ENCODE results near the gene RPS2. TPM values are rescaled to one million over a fixed set of nuclear protein-coding genes. Genes with fewer than 3 reads are reported as not detected.
"Not testable (repeated sequence)": the region's sequence is repeated elsewhere in the genome, so short reads cannot be mapped to it uniquely, and the experiment has no call there.

The RPS2 gene
- total and polyA plus RNA-seq, 5 experiments from 2014 or later, result 3,016 to 7,644 (median 6,506) TPM

GRCh38 chr16:1932050-1933028 is 32.3 kb downstream of the RPS2 start:
- no peak for ATAC-seq

GRCh38 chr16:1930338-1930720 is 34.3 kb downstream of the RPS2 start:
- H3K27ac Mint-ChIP-seq, result peak overlapping the region in 1 of 10 donors; percentile 11
- no peaks in the 10 kb centered on the region for H3K9me3 Mint-ChIP-seq
- H3K27me3 Mint-ChIP-seq, result no peaks in the 10 kb centered on the region
- peaks cover 0 to 6% (median 2%) of the 10 kb centered on the region in 4 donors for H3K4me1 Mint-ChIP-seq
- peak overlapping the region in 4 of 10 donors; percentile 26 to 67 (median 42) for H3K4me3 Mint-ChIP-seq
- ATAC-seq (no peak), DNase-seq (no peak)
- POLR2A ChIA-PET, result no interaction called here
- H3K36me3 Mint-ChIP-seq, result no peaks in the 10 kb centered on the region

More at GRCh38 chr16:1932050-1933028, 32.3 kb downstream of the RPS2 start:
- Mint-ChIP-seq H3K27me3 (no peaks in the 10 kb centered on the region), H3K36me3 (peaks cover 0 to 2% (median 0%) of the 10 kb centered on the region in 3 donors), H3K4me1 (peaks cover 0 to 6% (median 2%) of the 10 kb centered on the region in 4 donors), H3K4me3 (no peak overlapping the region), H3K9me3 (no peaks in the 10 kb centered on the region), H3K27ac (no peak overlapping the region)
- no peak for DNase-seq
- POLR2A ChIA-PET, result interaction anchor here (0.5 kb wide), 1 partner anchor 459 kb away, joined by 3 read pairs; no protein-coding TSS in a partner anchor

DNA sequence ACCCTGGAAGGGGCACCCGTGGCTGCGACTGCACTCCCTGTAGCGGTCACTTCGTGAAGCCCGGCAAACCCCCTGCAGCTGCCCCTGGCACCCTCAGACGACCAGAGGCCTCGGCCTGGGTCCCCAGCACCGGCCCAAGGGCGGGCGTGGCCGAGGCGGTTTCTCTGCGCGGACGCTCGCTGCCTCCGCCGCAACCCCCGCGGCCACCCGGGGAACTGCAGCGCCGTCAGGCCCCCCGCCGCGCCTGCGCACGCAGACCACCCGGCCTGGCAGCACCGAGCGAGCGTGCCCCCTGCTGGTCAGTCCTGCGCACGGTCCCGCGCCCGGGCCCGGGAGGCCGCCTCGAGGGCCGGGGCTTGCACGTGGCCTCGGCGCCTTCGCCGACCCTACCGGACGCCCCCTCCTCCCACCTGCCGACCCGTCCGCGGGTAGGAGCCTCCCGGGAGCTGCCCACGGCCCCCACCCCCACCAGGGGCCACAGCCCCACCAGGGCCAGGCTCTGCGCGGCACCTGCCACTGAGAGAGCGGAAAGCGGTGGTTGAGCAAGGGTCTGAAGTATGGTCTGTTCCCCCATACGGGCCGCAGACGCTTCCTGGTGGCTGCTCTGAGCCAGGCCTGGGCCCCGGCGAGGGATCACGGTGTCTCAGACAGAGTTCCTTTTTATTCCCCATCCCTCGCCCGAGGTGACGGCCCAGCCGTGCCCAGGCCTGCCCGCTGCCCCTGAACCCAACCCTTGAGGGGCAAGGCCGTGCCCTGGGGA is 34.9 kb downstream of the RPS2 start:
- DNase-seq (peak; percentile 79 to 98 (median 93)), ATAC-seq (peak; percentile 97)
- peak overlapping the region in 1 of 10 donors; percentile 84 for H3K27ac Mint-ChIP-seq
- no peaks in the 10 kb centered on the region for H3K36me3 Mint-ChIP-seq
- POLR2A ChIA-PET, result interaction anchor here (0.7 to 1.5 kb wide), 5 partner anchors 14 to 437 kb away, joined by 3 to 7 read pairs (median 3); partner anchors contain the start of genes EME2, NUBP2, RPS2 and SPSB3
- H3K4me1 Mint-ChIP-seq, result peaks cover 0 to 6% (median 2%) of the 10 kb centered on the region in 4 donors
- no peaks in the 10 kb centered on the region for H3K9me3 Mint-ChIP-seq
- H3K4me3 Mint-ChIP-seq, result peak overlapping the region in 7 of 10 donors; percentile 45 to 76 (median 67)
- H3K27me3 Mint-ChIP-seq, result peaks cover 0 to 4% (median 1%) of the 10 kb centered on the region in 5 donors

DNA sequence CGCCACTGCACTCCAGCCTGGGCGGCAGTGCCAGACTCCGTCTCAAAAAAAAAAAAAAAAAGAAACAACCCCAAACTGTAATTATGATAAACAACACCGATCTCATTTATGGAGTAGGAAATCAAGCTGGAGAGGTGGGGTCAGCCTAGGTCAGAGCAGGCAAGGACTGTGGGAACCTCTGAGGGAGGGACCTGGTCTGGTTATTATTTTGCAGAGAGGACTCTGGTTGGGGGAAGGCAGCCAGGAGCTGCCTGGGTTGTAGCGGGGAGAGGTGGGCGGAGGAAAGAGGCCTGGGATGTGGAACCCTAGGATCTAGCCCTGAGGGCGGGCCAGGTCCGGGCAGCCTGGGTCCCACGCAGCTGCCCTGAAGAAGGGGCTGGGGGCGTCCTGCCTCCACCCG is 35.5 kb downstream of the RPS2 start:
- Mint-ChIP-seq H3K27ac (peak overlapping the region in 8 of 10 donors; percentile 53 to 88 (median 74)), H3K4me1 (peaks cover 0 to 6% (median 2%) of the 10 kb centered on the region in 4 donors), H3K4me3 (peak overlapping the region; percentile 67 to 89 (median 83)), H3K36me3 (no peaks in the 10 kb centered on the region), H3K27me3 (peaks cover 0 to 9% (median 4%) of the 10 kb centered on the region in 5 donors), H3K9me3 (no peaks in the 10 kb centered on the region)
- POLR2A ChIA-PET, result interaction anchor here (0.6 to 1.5 kb wide), 6 partner anchors 15 to 436 kb away, joined by 3 to 7 read pairs (median 3); partner anchors contain the start of genes EME2, NUBP2, RPS2 and SPSB3
- peak; percentile 29 to 38 for ATAC-seq
- DNase-seq, result peak in 2 of 10 donors; percentile 5 to 17

DNA sequence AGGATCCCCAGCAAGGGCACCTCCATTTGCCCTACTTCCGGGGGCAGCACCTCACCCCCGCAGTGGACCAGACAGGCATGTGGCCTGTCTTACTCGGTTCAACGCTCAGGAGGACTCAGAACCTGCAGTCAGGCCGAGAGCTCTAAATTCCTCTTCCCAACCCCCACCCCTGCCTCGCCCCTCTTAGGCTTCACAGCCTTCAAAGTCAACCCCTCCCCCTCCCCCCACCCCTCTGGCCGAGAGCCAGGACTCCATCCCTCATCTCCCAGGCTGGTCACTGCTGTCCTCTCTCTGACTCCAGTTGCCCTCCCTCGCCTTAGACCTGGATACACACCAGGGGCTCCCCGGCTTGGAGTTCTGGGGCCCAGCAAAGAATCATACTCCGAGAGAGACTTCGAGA is 38.4 kb downstream of the RPS2 start:
- POLR2A ChIA-PET, result no interaction called here
- Mint-ChIP-seq H3K27ac (no peak overlapping the region), H3K36me3 (peaks cover 0 to 1% (median 0%) of the 10 kb centered on the region in 3 donors), H3K27me3 (peaks cover 11 to 33% (median 18%) of the 10 kb centered on the region in 5 donors), H3K4me3 (no peak overlapping the region), H3K4me1 (peaks cover under 1 to 8% (median 4%) of the 10 kb centered on the region in 4 donors), H3K9me3 (peaks cover 0 to 3% (median 0%) of the 10 kb centered on the region in 9 donors)
- no peak for DNase-seq
- ATAC-seq, result no peak

DNA sequence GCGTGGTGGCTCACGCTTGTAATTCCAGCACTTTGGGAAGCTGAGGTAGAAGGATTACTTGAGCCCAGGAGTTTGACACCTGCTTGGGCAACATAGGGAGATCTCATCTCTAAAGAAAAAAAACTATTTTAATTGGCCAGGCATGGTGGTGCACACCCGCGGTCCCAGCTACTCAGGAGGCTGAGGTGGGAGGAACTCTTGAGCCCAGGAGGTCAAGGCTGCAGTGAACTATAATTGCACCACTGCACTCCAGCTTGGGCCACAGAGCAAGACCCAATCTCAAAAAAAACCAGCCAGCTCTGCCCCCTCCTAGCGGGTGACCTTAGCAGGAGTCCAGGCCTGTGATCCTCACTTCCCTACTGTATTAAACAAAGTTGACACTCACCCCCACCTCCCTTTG is 40.5 kb downstream of the RPS2 start:
- Mint-ChIP-seq H3K4me1 (peaks cover under 1 to 7% (median 6%) of the 10 kb centered on the region in 4 donors), H3K27me3 (peaks cover 18 to 47% (median 31%) of the 10 kb centered on the region in 5 donors), H3K27ac (no peak overlapping the region), H3K4me3 (no peak overlapping the region), H3K9me3 (peaks cover 0 to 3% (median 0%) of the 10 kb centered on the region in 9 donors), H3K36me3 (peaks cover 0 to 7% (median 0%) of the 10 kb centered on the region in 3 donors)
- ATAC-seq (no peak), DNase-seq (no peak)
- POLR2A ChIA-PET, result no interaction called here

DNA sequence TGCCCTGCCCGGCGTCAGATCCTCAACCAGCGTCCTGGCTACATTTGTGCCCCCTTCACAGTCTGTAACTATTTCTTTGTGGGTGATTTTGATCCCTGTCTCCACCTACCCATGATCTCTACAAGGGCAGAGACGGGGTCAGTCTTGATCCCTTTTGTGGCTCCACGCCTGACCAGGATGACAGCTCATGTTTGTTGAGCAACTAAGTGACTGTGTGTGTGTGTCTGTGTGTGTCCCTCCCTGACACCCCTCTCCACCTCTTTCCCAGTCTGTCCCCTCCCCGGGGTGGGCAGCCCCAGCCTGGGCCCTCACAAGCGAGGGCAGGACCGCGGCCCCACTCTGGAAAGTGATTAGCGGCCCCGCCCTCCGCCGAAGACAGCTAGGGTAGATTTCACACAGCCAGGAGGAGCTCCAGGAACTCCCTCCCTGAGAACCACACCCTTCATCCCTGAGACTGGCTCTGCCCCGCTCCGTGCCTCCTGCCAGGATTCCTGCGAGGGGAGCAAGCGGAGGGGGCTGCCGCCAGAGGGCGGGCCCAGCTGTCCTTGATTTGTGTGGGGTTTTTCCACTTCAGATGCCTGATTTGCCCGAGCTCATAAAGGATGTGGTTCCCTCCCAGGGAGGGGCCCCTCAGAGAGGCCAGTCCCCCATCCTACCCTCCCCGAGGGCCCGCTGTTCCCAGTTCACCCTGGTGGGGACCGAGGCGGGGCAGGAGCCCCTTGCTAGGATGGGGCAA is 41.2 kb downstream of the RPS2 start:
- Mint-ChIP-seq H3K27ac (no peak overlapping the region), H3K4me3 (no peak overlapping the region), H3K9me3 (peaks cover 0 to 3% (median 0%) of the 10 kb centered on the region in 9 donors), H3K4me1 (peaks cover 0 to 6% (median 5%) of the 10 kb centered on the region in 4 donors), H3K27me3 (peaks cover 18 to 51% (median 36%) of the 10 kb centered on the region in 5 donors), H3K36me3 (peaks cover 0 to 7% (median 0%) of the 10 kb centered on the region in 3 donors)
- ATAC-seq, result peak in 1 of 2 donors; percentile 36
- peak in 2 of 10 donors; percentile 15 to 22 for DNase-seq
- POLR2A ChIA-PET, result no interaction called here

DNA sequence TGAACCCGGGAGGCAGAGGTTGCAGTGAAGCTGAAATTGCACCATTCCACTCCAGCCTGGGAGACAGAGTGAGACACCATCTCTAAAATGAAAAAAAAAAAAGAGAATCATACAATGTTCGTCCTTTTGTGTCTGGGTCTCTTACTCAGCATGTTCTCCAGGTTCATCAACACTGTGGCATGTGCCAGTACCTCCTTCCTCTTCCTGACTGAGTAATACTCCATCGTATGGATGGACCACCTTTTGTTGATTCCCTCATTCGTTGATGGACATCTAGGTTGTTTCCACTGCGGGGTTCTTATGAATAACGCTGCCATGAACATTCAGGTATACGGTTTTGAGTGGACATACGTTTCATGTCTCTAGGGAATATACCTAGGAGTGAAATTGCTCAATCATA is 42.3 kb downstream of the RPS2 start:
- peaks cover 18 to 54% (median 36%) of the 10 kb centered on the region in 5 donors for H3K27me3 Mint-ChIP-seq
- POLR2A ChIA-PET, result no interaction called here
- H3K36me3 Mint-ChIP-seq, result peaks cover 0 to 7% (median 0%) of the 10 kb centered on the region in 3 donors
- H3K4me1 Mint-ChIP-seq, result peaks cover 0 to 6% (median 5%) of the 10 kb centered on the region in 4 donors
- no peak for DNase-seq
- no peak overlapping the region for H3K4me3 Mint-ChIP-seq
- H3K9me3 Mint-ChIP-seq, result peaks cover 0 to 3% (median 0%) of the 10 kb centered on the region in 9 donors
- ATAC-seq, result no peak
- no peak overlapping the region for H3K27ac Mint-ChIP-seq

GRCh38 chr16:1920727-1921171 is 43.9 kb downstream of the RPS2 start:
- peaks cover 0 to 7% (median 0%) of the 10 kb centered on the region in 3 donors for H3K36me3 Mint-ChIP-seq
- POLR2A ChIA-PET, result no interaction called here
- H3K27ac Mint-ChIP-seq, result no peak overlapping the region
- DNase-seq, result no peak
- peaks cover 0 to 3% (median 0%) of the 10 kb centered on the region in 9 donors for H3K9me3 Mint-ChIP-seq
- no peak overlapping the region for H3K4me3 Mint-ChIP-seq
- no peak for ATAC-seq
- H3K27me3 Mint-ChIP-seq, result peaks cover 19 to 70% (median 49%) of the 10 kb centered on the region in 5 donors
- peaks cover 0 to 6% (median 5%) of the 10 kb centered on the region in 4 donors for H3K4me1 Mint-ChIP-seq

- not testable (repeated sequence) for H3K36me3 Mint-ChIP-seq
- peaks cover 22 to 76% (median 53%) of the 10 kb centered on the region in 5 donors for H3K27me3 Mint-ChIP-seq
Measured at GRCh38 chr16:1920122-1920521, 44.5 kb downstream of the RPS2 start.

GRCh38 chr16:1919327-1919998 is 45.2 kb downstream of the RPS2 start:
- Mint-ChIP-seq H3K4me1 (peaks cover 0 to 6% (median 5%) of the 10 kb centered on the region in 4 donors), H3K27me3 (peaks cover 22 to 77% (median 51%) of the 10 kb centered on the region in 5 donors), H3K36me3 (peaks cover 0 to 7% (median 0%) of the 10 kb centered on the region in 3 donors), H3K9me3 (peaks cover 0 to 3% (median 0%) of the 10 kb centered on the region in 9 donors), H3K27ac (no peak overlapping the region), H3K4me3 (no peak overlapping the region)
- POLR2A ChIA-PET, result no interaction called here
- no peak for DNase-seq
- ATAC-seq, result no peak

More at GRCh38 chr16:1920122-1920521, 44.5 kb downstream of the RPS2 start:
- H3K9me3 Mint-ChIP-seq, H3K27ac Mint-ChIP-seq, DNase-seq, ATAC-seq, POLR2A ChIA-PET, H3K4me1 Mint-ChIP-seq, H3K4me3 Mint-ChIP-seq: not testable (repeated sequence)

Data from naive thymus-derived CD8-positive, alpha-beta T cell (primary cell).